ENCODE data around the gene UNC13D. TPM values are rescaled to one million over a fixed set of nuclear protein-coding genes. Genes with fewer than 3 reads are reported as not detected.

UNC13D gene
- total and polyA plus RNA-seq, 9 of the 15 experiments (the other 6 are each of a cell fraction or from before 2014, with no cell fraction given) = 0.86 to 244 (median 69.2) TPM

DNA sequence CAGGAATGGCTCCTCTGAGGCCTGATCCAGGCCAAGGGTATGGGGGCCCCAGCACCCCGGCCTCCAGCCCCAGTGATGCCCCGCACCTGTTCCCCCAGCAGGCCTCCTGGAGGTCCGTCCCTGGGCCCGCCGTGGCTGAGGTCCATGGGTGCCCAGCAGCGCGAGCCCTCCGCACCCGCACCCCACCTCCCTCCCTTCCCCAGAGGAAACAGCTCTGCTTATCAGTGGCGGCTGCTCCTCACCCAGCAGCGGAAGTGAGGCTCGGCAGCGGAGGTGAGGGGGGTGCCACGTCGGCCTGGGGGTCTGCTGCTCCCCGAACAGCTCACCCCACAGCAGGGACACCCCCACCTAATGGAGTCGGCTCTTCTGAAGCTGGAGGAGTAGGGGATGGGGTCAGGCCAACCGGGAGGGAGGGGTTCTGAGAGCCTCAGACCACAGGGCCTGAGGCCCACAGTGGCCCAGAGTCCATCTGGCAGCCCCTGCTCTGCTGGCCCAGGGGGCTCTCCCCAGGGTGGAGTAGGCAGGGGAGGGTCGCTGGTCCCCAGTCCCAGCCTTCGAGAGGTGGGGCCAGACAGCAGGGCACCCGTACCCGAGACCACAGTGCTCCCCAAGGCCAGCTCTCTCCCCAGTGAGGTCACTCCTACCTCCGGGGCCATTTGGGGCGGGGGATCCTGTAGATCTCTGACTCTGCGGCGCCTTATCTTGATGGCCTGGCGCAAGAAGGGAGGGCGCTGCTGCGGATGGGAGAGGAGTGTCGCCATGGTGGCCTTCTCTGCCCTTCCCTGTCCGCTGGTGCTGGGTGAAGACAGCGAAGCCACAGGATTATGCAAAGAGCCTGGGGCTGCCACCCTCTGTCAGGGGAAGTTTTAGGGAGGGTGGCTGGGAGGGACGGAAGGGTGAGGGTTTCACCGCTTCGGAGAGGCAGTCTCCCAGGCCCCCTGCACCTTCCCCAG lies at the start of gene UNC13D (continued):
- TF ChIP-seq ZNF431 (CRISPR knock-in tag; IDR thresholded peaks at IDR 0.05) (no peak; the same call in 1 of the 2 replicates), ZNF780A (CRISPR knock-in tag; IDR thresholded peaks at IDR 0.05) (no peak), ZNF778 (CRISPR knock-in tag; IDR thresholded peaks at IDR 0.05) (no peak), NCOA2 (IDR thresholded peaks at IDR 0.05; ENCODE audit: partially characterized antibody in 2 of 2) (no peak), MAFK (IDR thresholded peaks at IDR 0.05; ENCODE audit: low read length) (peak; percentile 10; the same call in 1 of the 2 replicates), ZFX (CRISPR knock-in tag; IDR thresholded peaks at IDR 0.05) (peak; percentile 98), BRF1 (IDR thresholded peaks at IDR 0.05; ENCODE audit: borderline replicate concordance, extremely low read depth, insufficient read length) (no peak), FOXA3 (CRISPR knock-in tag; conservative IDR thresholded peaks at IDR 0.05 in 1 of 2, IDR thresholded peaks at IDR 0.05 in 1 of 2) (peak in 1 of 2 experiments; percentile 12; a peak in 1 of 4 replicates), SAFB2 (IDR thresholded peaks at IDR 0.05; ENCODE audit: borderline replicate concordance, low read depth, low read length, severe bottlenecking) (no peak), SMARCE1 (IDR thresholded peaks at IDR 0.05) (peak; percentile 68; the same call in 1 of the 2 replicates), NFXL1 (CRISPR knock-in tag; IDR thresholded peaks at IDR 0.05) (no peak), PCBP2 (IDR thresholded peaks at IDR 0.05; ENCODE audit: low read depth, low read length, poor library complexity, severe bottlenecking) (no peak), NR4A1 (CRISPR knock-in tag; IDR thresholded peaks at IDR 0.05) (no peak), NR4A1 (tag; IDR thresholded peaks at IDR 0.05) (peak; percentile 63; the same call in 1 of the 2 replicates), DIDO1 (tag; IDR thresholded peaks at IDR 0.05; ENCODE audit: low read depth) (no peak), RFX5 (IDR thresholded peaks at IDR 0.05; ENCODE audit: low read depth, low read length) (no peak), ZNF57 (CRISPR knock-in tag; IDR thresholded peaks at IDR 0.05) (no peak), CBFA2T3 (IDR thresholded peaks at IDR 0.05) (peak; percentile 59), EP300 (IDR thresholded peaks at IDR 0.05; ENCODE audit: low read length) (no peak; the same call in 1 of the 2 replicates)
- TF ChIP-seq, protein P1, sequence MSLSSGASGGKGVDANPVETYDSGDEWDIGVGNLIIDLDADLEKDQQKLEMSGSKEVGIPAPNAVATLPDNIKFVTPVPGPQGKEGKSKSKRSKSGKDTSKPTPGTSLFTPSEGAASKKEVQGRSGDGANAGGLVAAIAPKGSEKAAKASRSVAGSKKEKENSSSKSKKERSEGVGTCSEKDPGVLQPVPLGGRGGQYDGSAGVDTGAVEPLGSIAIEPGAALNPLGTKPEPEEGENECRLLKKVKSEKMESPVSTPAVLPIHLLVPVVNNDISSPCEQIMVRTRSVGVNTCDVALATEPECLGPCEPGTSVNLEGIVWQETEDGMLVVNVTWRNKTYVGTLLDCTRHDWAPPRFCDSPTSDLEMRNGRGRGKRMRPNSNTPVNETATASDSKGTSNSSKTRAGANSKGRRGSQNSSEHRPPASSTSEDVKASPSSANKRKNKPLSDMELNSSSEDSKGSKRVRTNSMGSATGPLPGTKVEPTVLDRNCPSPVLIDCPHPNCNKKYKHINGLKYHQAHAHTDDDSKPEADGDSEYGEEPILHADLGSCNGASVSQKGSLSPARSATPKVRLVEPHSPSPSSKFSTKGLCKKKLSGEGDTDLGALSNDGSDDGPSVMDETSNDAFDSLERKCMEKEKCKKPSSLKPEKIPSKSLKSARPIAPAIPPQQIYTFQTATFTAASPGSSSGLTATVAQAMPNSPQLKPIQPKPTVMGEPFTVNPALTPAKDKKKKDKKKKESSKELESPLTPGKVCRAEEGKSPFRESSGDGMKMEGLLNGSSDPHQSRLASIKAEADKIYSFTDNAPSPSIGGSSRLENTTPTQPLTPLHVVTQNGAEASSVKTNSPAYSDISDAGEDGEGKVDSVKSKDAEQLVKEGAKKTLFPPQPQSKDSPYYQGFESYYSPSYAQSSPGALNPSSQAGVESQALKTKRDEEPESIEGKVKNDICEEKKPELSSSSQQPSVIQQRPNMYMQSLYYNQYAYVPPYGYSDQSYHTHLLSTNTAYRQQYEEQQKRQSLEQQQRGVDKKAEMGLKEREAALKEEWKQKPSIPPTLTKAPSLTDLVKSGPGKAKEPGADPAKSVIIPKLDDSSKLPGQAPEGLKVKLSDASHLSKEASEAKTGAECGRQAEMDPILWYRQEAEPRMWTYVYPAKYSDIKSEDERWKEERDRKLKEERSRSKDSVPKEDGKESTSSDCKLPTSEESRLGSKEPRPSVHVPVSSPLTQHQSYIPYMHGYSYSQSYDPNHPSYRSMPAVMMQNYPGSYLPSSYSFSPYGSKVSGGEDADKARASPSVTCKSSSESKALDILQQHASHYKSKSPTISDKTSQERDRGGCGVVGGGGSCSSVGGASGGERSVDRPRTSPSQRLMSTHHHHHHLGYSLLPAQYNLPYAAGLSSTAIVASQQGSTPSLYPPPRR (CRISPR knock-in tag; IDR thresholded peaks at IDR 0.05; ENCODE audit: borderline replicate concordance) = 0 out of 2 replicates have a peak, but pooled peaks have one; percentile 80
- TF ChIP-seq, protein P2, sequence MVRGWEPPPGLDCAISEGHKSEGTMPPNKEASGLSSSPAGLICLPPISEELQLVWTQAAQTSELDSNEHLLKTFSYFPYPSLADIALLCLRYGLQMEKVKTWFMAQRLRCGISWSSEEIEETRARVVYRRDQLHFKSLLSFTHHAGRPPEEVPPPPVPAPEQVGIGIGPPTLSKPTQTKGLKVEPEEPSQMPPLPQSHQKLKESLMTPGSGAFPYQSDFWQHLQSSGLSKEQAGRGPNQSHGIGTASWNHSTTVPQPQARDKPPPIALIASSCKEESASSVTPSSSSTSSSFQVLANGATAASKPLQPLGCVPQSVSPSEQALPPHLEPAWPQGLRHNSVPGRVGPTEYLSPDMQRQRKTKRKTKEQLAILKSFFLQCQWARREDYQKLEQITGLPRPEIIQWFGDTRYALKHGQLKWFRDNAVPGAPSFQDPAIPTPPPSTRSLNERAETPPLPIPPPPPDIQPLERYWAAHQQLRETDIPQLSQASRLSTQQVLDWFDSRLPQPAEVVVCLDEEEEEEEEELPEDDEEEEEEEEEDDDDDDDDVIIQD (CRISPR knock-in tag; IDR thresholded peaks at IDR 0.05) = no peak
